Smooth muscle cell (in vitro differentiated cells): ENCODE measurements around the gene MLN. TPM values are rescaled to one million over a fixed set of nuclear protein-coding genes. Genes with fewer than 3 reads are reported as not detected.

Experiments
- DNase-seq: peaks from one replicate; lab custom pipeline; 2025; ENCODE audit not compliant: unreplicated experiment; lab: John Stamatoyannopoulos, UW
- H2AFZ ChIP-seq: fragments of 200-600 bp; sonication (generic); 2 replicates; pipeline ENCODE4 v1.6.0; 2016; ENCODE audit warnings: antibody characterized with exemption, low read depth, mild to moderate bottlenecking
- H3F3A ChIP-seq: fragments of 200-600 bp; sonication (generic); 2 replicates; pipeline ENCODE4 v1.6.0; 2017; ENCODE audit warnings: antibody characterized with exemption, low read depth
- H3K27ac ChIP-seq: fragments of 200-600 bp; sonication (generic); 2 replicates; pipeline ENCODE4 v1.5.1; 2016; ENCODE audit warnings: low read depth, mild to moderate bottlenecking
- H3K27me3 ChIP-seq: fragments of 200-600 bp; sonication (generic); 2 replicates; pipeline ENCODE4 v1.6.1; 2016; ENCODE audit warnings: low read depth, mild to moderate bottlenecking
- H3K36me3 ChIP-seq: fragments of 200-600 bp; sonication (generic); 2 replicates; pipeline ENCODE4 v1.5.1; 2016; ENCODE audit warnings: low read depth
- H3K4me1 ChIP-seq: fragments of 200-600 bp; sonication (generic); 2 replicates; pipeline ENCODE4 v1.5.1; 2016; ENCODE audit warnings: low read depth
- H3K4me2 ChIP-seq: fragments of 200-600 bp; sonication (generic); 2 replicates; pipeline ENCODE4 v1.6.0; 2016; ENCODE audit warnings: mild to moderate bottlenecking
- H3K4me3 ChIP-seq: fragments of 200-600 bp; sonication (generic); 2 replicates; pipeline ENCODE4 v1.5.1; 2016; ENCODE audit warnings: mild to moderate bottlenecking
- H3K79me2 ChIP-seq: fragments of 200-600 bp; sonication (generic); 2 replicates; pipeline ENCODE4 v1.6.0; 2016; ENCODE audit warnings: low read depth, mild to moderate bottlenecking
- H3K9ac ChIP-seq: fragments of 200-600 bp; sonication (generic); 2 replicates; pipeline ENCODE4 v1.6.0; 2016; ENCODE audit warnings: low read depth
- H3K9me3 ChIP-seq: fragments of 200-600 bp; sonication (generic); replicated peaks from 2 replicates; pipeline ENCODE4 v1.5.1; 2016; ENCODE audit warnings: low read depth
- H4K20me1 ChIP-seq: fragments of 200-600 bp; sonication (generic); 2 replicates; pipeline ENCODE4 v1.6.0; 2016; ENCODE audit warnings: low read depth
- WGBS: methylation state at CpG from one replicate; pipeline ENCODE4 v1.1.7; 2016; ENCODE audit warnings: low lambda C conversion rate; 5-methylcytosine and 5-hydroxymethylcytosine counted together
- polyA plus RNA-seq: library from polyadenylated mRNA; unstranded; fragments of >200 nt; fragmentation: Nextera tagmentation; extraction: Ambion mirVana; gene quantifications from 2 replicates; pipeline ENCODE4 v1.2.1, GENCODE V29; 2016
- total RNA-seq: library from RNA; depleted of rRNA; stranded (reverse); fragments of >200 nt; gene quantifications from 2 replicates; pipeline ENCODE4 v1.2.3, GENCODE V29; 2014
- TF ChIP-seq, protein P1 (sequence below): fragments of 200-600 bp; sonication (generic); IDR thresholded peaks from 2 replicates; pipeline ENCODE4 v1.5.1; 2017; ENCODE audit warnings: borderline replicate concordance, mild to moderate bottlenecking, antibody characterized with exemption; ENCODE audit not compliant: insufficient read depth, poor library complexity, severe bottlenecking

The MLN gene
- total and polyA plus RNA-seq, 2 experiments from 2014 or later, result not detected

DNA sequence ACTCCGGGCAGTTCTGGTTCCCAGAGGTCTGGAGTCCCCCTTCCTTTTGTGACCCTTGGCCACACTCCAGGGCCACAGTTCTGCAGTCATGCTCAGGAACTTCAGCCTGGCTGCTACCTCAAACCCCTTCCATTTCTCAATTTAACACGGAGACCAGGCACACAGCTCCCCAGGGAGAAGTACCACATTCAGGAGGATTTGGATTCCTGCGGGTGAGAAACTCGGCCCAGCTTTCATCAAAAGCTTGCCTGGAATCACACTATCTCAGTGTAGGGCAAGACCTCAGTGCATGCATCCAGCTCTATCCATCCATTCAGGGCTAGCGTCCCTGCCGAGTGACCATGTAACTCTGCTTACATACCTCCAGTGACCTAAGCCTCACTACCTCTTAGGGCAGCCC, 40.3 kb downstream of the MLN start:
- H3K36me3 ChIP-seq, result no peaks in the 10 kb centered on the region
- 58% methylated on average over 6 of the region's 6 CpGs for WGBS
- H3K9ac ChIP-seq, result no peak overlapping the region
- no peak overlapping the region for H3K4me3 ChIP-seq
- H3K4me1 ChIP-seq, result peaks cover 6% of the 10 kb centered on the region
- DNase-seq, result no peak
- TF ChIP-seq, protein P1, sequence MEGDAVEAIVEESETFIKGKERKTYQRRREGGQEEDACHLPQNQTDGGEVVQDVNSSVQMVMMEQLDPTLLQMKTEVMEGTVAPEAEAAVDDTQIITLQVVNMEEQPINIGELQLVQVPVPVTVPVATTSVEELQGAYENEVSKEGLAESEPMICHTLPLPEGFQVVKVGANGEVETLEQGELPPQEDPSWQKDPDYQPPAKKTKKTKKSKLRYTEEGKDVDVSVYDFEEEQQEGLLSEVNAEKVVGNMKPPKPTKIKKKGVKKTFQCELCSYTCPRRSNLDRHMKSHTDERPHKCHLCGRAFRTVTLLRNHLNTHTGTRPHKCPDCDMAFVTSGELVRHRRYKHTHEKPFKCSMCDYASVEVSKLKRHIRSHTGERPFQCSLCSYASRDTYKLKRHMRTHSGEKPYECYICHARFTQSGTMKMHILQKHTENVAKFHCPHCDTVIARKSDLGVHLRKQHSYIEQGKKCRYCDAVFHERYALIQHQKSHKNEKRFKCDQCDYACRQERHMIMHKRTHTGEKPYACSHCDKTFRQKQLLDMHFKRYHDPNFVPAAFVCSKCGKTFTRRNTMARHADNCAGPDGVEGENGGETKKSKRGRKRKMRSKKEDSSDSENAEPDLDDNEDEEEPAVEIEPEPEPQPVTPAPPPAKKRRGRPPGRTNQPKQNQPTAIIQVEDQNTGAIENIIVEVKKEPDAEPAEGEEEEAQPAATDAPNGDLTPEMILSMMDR, result no peak
- no peak overlapping the region for H3K4me2 ChIP-seq
- H3K27me3 ChIP-seq, result no peaks in the 10 kb centered on the region
- H3K79me2 ChIP-seq, result no peaks in the 10 kb centered on the region
- H4K20me1 ChIP-seq, result no peaks in the 10 kb centered on the region
- no peaks in the 10 kb centered on the region for H3K9me3 ChIP-seq
- H3K27ac ChIP-seq, result no peak overlapping the region
- H3F3A ChIP-seq, result no peaks in the 10 kb centered on the region
- no peak overlapping the region for H2AFZ ChIP-seq

DNA sequence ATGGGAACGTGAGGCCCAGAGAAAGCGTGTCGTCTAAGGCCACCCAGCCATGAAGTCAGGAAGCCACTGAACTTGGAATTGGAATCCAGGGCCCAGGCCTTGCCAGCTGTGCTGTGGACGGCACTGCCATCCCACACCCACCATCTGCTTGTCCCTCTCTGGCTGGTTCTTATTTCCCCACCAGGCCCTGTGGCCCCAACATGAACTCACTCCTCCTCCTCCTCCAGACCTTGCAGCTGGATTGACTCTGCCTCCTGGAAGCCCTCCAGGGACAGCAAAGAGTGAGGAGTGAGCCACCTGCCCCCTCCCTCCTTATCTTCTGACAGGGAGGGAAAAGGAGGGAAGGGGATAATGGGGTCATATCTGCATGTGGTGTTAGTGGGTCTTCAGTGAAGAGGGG, 41.1 kb downstream of the MLN start:
- TF ChIP-seq, protein P1, result no peak

GRCh38 chr6:33761922-33762629, 41.7 kb downstream of the MLN start:
- Histone ChIP-seq H3K4me1 (peaks cover 6% of the 10 kb centered on the region), H2AFZ (no peak overlapping the region), H3K79me2 (no peaks in the 10 kb centered on the region), H3K9ac (no peak overlapping the region), H3K9me3 (no peaks in the 10 kb centered on the region), H3K4me3 (no peak overlapping the region), H4K20me1 (no peaks in the 10 kb centered on the region), H3K4me2 (no peak overlapping the region), H3F3A (no peaks in the 10 kb centered on the region), H3K27me3 (no peaks in the 10 kb centered on the region), H3K27ac (no peak overlapping the region), H3K36me3 (no peaks in the 10 kb centered on the region)
- 68% methylated on average over 7 of the region's 7 CpGs for WGBS
- DNase-seq, result no peak
- TF ChIP-seq, protein P1, result peak; percentile 49

More for the DNA sequence above, 41.1 kb downstream of the MLN start:
- no peak overlapping the region for H2AFZ ChIP-seq
- no peak for DNase-seq
- H3K9me3 ChIP-seq, result no peaks in the 10 kb centered on the region
- H3K4me2 ChIP-seq, result no peak overlapping the region
- no peak overlapping the region for H3K4me3 ChIP-seq
- no peaks in the 10 kb centered on the region for H3K27me3 ChIP-seq
- H3K9ac ChIP-seq, result no peak overlapping the region
- H3F3A ChIP-seq, result no peaks in the 10 kb centered on the region
- peaks cover 6% of the 10 kb centered on the region for H3K4me1 ChIP-seq
- 91% methylated on average over 4 of the region's 4 CpGs for WGBS
- H3K79me2 ChIP-seq, result no peaks in the 10 kb centered on the region
- no peaks in the 10 kb centered on the region for H4K20me1 ChIP-seq
- H3K36me3 ChIP-seq, result no peaks in the 10 kb centered on the region
- H3K27ac ChIP-seq, result no peak overlapping the region

- Histone ChIP-seq H3K9ac (no peak overlapping the region), H4K20me1 (no peaks in the 10 kb centered on the region), H3K4me1 (peaks cover 6% of the 10 kb centered on the region), H3K9me3 (no peaks in the 10 kb centered on the region), H2AFZ (no peak overlapping the region), H3F3A (no peaks in the 10 kb centered on the region), H3K27me3 (no peaks in the 10 kb centered on the region), H3K36me3 (no peaks in the 10 kb centered on the region), H3K4me2 (no peak overlapping the region), H3K27ac (no peak overlapping the region), H3K4me3 (no peak overlapping the region), H3K79me2 (no peaks in the 10 kb centered on the region)
- TF ChIP-seq, protein P1, result no peak
- WGBS, result 93% methylated on average over 2 of the region's 2 CpGs
- no peak for DNase-seq
Measured at GRCh38 chr6:33761581-33761921, 42.3 kb downstream of the MLN start.
